Smooth muscle cell (in vitro differentiated cells): ENCODE data around the gene PDHX. TPM values are rescaled to one million over a fixed set of nuclear protein-coding genes. Genes with fewer than 3 reads are reported as not detected.

Experiments used
- DNase-seq: peaks from one replicate; lab custom pipeline; 2025; ENCODE audit not compliant: unreplicated experiment; lab: John Stamatoyannopoulos, UW
- H2AFZ ChIP-seq: fragments of 200-600 bp; sonication (generic); 2 replicates; pipeline ENCODE4 v1.6.0; 2016; ENCODE audit warnings: antibody characterized with exemption, low read depth, mild to moderate bottlenecking
- H3F3A ChIP-seq: fragments of 200-600 bp; sonication (generic); 2 replicates; pipeline ENCODE4 v1.6.0; 2017; ENCODE audit warnings: antibody characterized with exemption, low read depth
- H3K27ac ChIP-seq: fragments of 200-600 bp; sonication (generic); 2 replicates; pipeline ENCODE4 v1.5.1; 2016; ENCODE audit warnings: low read depth, mild to moderate bottlenecking
- H3K27me3 ChIP-seq: fragments of 200-600 bp; sonication (generic); 2 replicates; pipeline ENCODE4 v1.6.1; 2016; ENCODE audit warnings: low read depth, mild to moderate bottlenecking
- H3K36me3 ChIP-seq: fragments of 200-600 bp; sonication (generic); 2 replicates; pipeline ENCODE4 v1.5.1; 2016; ENCODE audit warnings: low read depth
- H3K4me1 ChIP-seq: fragments of 200-600 bp; sonication (generic); 2 replicates; pipeline ENCODE4 v1.5.1; 2016; ENCODE audit warnings: low read depth
- H3K4me2 ChIP-seq: fragments of 200-600 bp; sonication (generic); 2 replicates; pipeline ENCODE4 v1.6.0; 2016; ENCODE audit warnings: mild to moderate bottlenecking
- H3K4me3 ChIP-seq: fragments of 200-600 bp; sonication (generic); 2 replicates; pipeline ENCODE4 v1.5.1; 2016; ENCODE audit warnings: mild to moderate bottlenecking
- H3K79me2 ChIP-seq: fragments of 200-600 bp; sonication (generic); 2 replicates; pipeline ENCODE4 v1.6.0; 2016; ENCODE audit warnings: low read depth, mild to moderate bottlenecking
- H3K9ac ChIP-seq: fragments of 200-600 bp; sonication (generic); 2 replicates; pipeline ENCODE4 v1.6.0; 2016; ENCODE audit warnings: low read depth
- H3K9me3 ChIP-seq: fragments of 200-600 bp; sonication (generic); replicated peaks from 2 replicates; pipeline ENCODE4 v1.5.1; 2016; ENCODE audit warnings: low read depth
- H4K20me1 ChIP-seq: fragments of 200-600 bp; sonication (generic); 2 replicates; pipeline ENCODE4 v1.6.0; 2016; ENCODE audit warnings: low read depth
- CTCF ChIP-seq: fragments of 200-600 bp; sonication (generic); IDR thresholded peaks from 2 replicates; pipeline ENCODE4 v1.5.1; 2017; ENCODE audit warnings: borderline replicate concordance, mild to moderate bottlenecking, antibody characterized with exemption; ENCODE audit not compliant: insufficient read depth, poor library complexity, severe bottlenecking
- WGBS: methylation state at CpG from one replicate; pipeline ENCODE4 v1.1.7; 2016; ENCODE audit warnings: low lambda C conversion rate; 5-methylcytosine and 5-hydroxymethylcytosine counted together
- polyA plus RNA-seq: library from polyadenylated mRNA; unstranded; fragments of >200 nt; fragmentation: Nextera tagmentation; extraction: Ambion mirVana; gene quantifications from 2 replicates; pipeline ENCODE4 v1.2.1, GENCODE V29; 2016
- total RNA-seq: library from RNA; depleted of rRNA; stranded (reverse); fragments of >200 nt; gene quantifications from 2 replicates; pipeline ENCODE4 v1.2.3, GENCODE V29; 2014

Gene PDHX
- total and polyA plus RNA-seq, 2 experiments from 2014 or later, result 56.6 to 100 TPM

- no peaks in the 10 kb centered on the region for H3F3A ChIP-seq
- WGBS, result 96% methylated on average over 13 of the region's 13 CpGs
- peaks cover 53% of the 10 kb centered on the region for H3K79me2 ChIP-seq
- H3K4me2 ChIP-seq, result no peak overlapping the region
- no peak for DNase-seq
- no peaks in the 10 kb centered on the region for H3K27me3 ChIP-seq
- no peak overlapping the region for H3K27ac ChIP-seq
- no peak overlapping the region for H2AFZ ChIP-seq
- H3K9me3 ChIP-seq, result no peaks in the 10 kb centered on the region
- no peak overlapping the region for H3K4me3 ChIP-seq
- no peak for TF ChIP-seq CTCF
- peaks cover 62% of the 10 kb centered on the region for H4K20me1 ChIP-seq
- H3K4me1 ChIP-seq, result no peaks in the 10 kb centered on the region
- no peaks in the 10 kb centered on the region for H3K36me3 ChIP-seq
- no peak overlapping the region for H3K9ac ChIP-seq
Observed at GRCh38 chr11:34941688-34942087, 25.3 kb downstream of the PDHX start.

GRCh38 chr11:34944692-34945091 is 28.3 kb downstream of the PDHX start:
- DNase-seq, result no peak
- no peak for TF ChIP-seq CTCF
- Histone ChIP-seq H2AFZ (no peak overlapping the region), H3K4me3 (no peak overlapping the region), H3K36me3 (peaks cover 7% of the 10 kb centered on the region), H3K4me1 (no peaks in the 10 kb centered on the region), H3K9me3 (no peaks in the 10 kb centered on the region), H3K4me2 (no peak overlapping the region), H4K20me1 (peaks cover 43% of the 10 kb centered on the region), H3K79me2 (peaks cover 67% of the 10 kb centered on the region), H3K9ac (no peak overlapping the region), H3K27ac (no peak overlapping the region), H3K27me3 (no peaks in the 10 kb centered on the region), H3F3A (no peaks in the 10 kb centered on the region)
- WGBS, result 98% methylated on average over 1 of the region's 1 CpG

- no peaks in the 10 kb centered on the region for H3K27me3 ChIP-seq
- no peaks in the 10 kb centered on the region for H3K9me3 ChIP-seq
- no peak overlapping the region for H3K4me3 ChIP-seq
- no peak for TF ChIP-seq CTCF
- H4K20me1 ChIP-seq, result peaks cover 21% of the 10 kb centered on the region
- no peak for DNase-seq
- no peak overlapping the region for H3K9ac ChIP-seq
- peaks cover 38% of the 10 kb centered on the region for H3K79me2 ChIP-seq
- H3K4me2 ChIP-seq, result no peak overlapping the region
- no peak overlapping the region for H3K27ac ChIP-seq
- no peak overlapping the region for H2AFZ ChIP-seq
- H3K4me1 ChIP-seq, result no peaks in the 10 kb centered on the region
- no peaks in the 10 kb centered on the region for H3F3A ChIP-seq
- H3K36me3 ChIP-seq, result peaks cover 13% of the 10 kb centered on the region
Observed at GRCh38 chr11:34948696-34949095, 32.3 kb downstream of the PDHX start.

GRCh38 chr11:34953955-34954354 is 37.5 kb downstream of the PDHX start:
- no peak for DNase-seq
- TF ChIP-seq CTCF, result no peak
- no peak overlapping the region for H3K27ac ChIP-seq
- no peaks in the 10 kb centered on the region for H3K27me3 ChIP-seq
- H4K20me1 ChIP-seq, result peaks cover 17% of the 10 kb centered on the region
- H3K4me1 ChIP-seq, result peaks cover 6% of the 10 kb centered on the region
- H3K36me3 ChIP-seq, result peaks cover 14% of the 10 kb centered on the region
- 93% methylated on average over 1 of the region's 1 CpG for WGBS
- H2AFZ ChIP-seq, result no peak overlapping the region
- no peaks in the 10 kb centered on the region for H3F3A ChIP-seq
- no peak overlapping the region for H3K9ac ChIP-seq
- peaks cover 15% of the 10 kb centered on the region for H3K79me2 ChIP-seq
- no peak overlapping the region for H3K4me3 ChIP-seq
- H3K4me2 ChIP-seq, result no peak overlapping the region
- H3K9me3 ChIP-seq, result no peaks in the 10 kb centered on the region
